HepG2 (cell line): Measurements from ENCODE around the gene ALLC. TPM values are rescaled to one million over a fixed set of nuclear protein-coding genes. Genes with fewer than 3 reads are reported as not detected.
A peak's percentile ranks its signal among the peaks of the same experiment; 100 is the strongest.

Experiments
- AHDC1 ChIP-seq: sonication (generic); formaldehyde crosslinking; IDR thresholded peaks from 2 replicates; pipeline ENCODE4 v1.5.1; 2020; ENCODE audit warnings: mild to moderate bottlenecking, missing genetic modification reagents, borderline replicate concordance
- STAG1 ChIP-seq: sonication (generic); formaldehyde crosslinking; IDR thresholded peaks from 2 replicates; pipeline ENCODE4 v1.4.0; 2020; ENCODE audit warnings: missing genetic modification reagents
- ZBTB40 ChIP-seq, 2 experiments: fragments of 450-650 bp in 1 of 2; sonication (generic) in 1 of 2; formaldehyde crosslinking in 1 of 2; IDR thresholded peaks; 2 replicates each; pipeline versions ENCODE4 v1.6.1 to v1.8.0; 2016 to 2022; ENCODE audit warnings: antibody characterized with exemption in 1 of 2, mild to moderate bottlenecking in 1 of 2, missing genetic modification reagents in 1 of 2
- polyA plus RNA-seq, 8 experiments: library from polyadenylated mRNA; depleted of rRNA in 3 of 8; stranded (reverse) in 7 of 8; unstranded in 1 of 8; fragments of >200 nt; fragmentation: Illumina TruSeq in 4 of 8; extraction: Trizol in 4 of 8; gene quantifications; 2 replicates each; pipeline versions ENCODE4 v1.2.1 to v1.2.3, GENCODE V29; 2011 to 2016; ENCODE audit warnings: low read depth in 4 of 8, missing spikeins in 1 of 8, mixed read lengths in 1 of 8; ENCODE audit not compliant: insufficient read depth in 1 of 8
- total RNA-seq, 5 experiments: library from RNA; depleted of rRNA; stranded (reverse); fragments of >200 nt; fragmentation: Illumina TruSeq; extraction: Trizol; gene quantifications; 2 replicates each; pipeline ENCODE4 v1.2.3, GENCODE V29; 2016; ENCODE audit warnings: low read depth in 1 of 5

ALLC gene
- total and polyA plus RNA-seq, 2 of the 13 experiments (the other 11 are each of a cell fraction or from before 2014, with no cell fraction given): 0.08 to 0.11 TPM

- no peak for TF ChIP-seq ZBTB40 (IDR thresholded peaks at IDR 0.05)
- no peak for TF ChIP-seq ZBTB40 (CRISPR knock-in tag; IDR thresholded peaks at IDR 0.05)
- TF ChIP-seq STAG1: peak; percentile 73
- no peak for TF ChIP-seq AHDC1 (CRISPR knock-in tag)
These were observed 34.4 kb downstream of the ALLC start (continued) for GRCh38 chr2:3692375-3692774.
